IPS-18a (cell line): Measurements from ENCODE around the gene BHLHA9.
"Not testable (repeated sequence)": the region's sequence is repeated elsewhere in the genome, so short reads cannot be mapped to it uniquely, and the experiment has no call there.

ENCODE experiments used
- H3K27ac ChIP-seq: one replicate; pipeline ENCODE4 v1.5.1; 2013; ENCODE audit warnings: low read length
- H3K27me3 ChIP-seq: one replicate; pipeline ENCODE4 v1.6.1; 2013; ENCODE audit warnings: mild to moderate bottlenecking, low read length; ENCODE audit not compliant: control insufficient read depth, insufficient read depth
- H3K36me3 ChIP-seq: one replicate; pipeline ENCODE4 v1.6.1; 2013; ENCODE audit warnings: low read depth, low read length; ENCODE audit not compliant: control insufficient read depth
- H3K4me1 ChIP-seq: one replicate; pipeline ENCODE4 v1.6.1; 2013; ENCODE audit warnings: low read depth, low read length; ENCODE audit not compliant: control insufficient read depth
- H3K4me3 ChIP-seq: one replicate; pipeline ENCODE4 v1.5.1; 2013; ENCODE audit warnings: low read length
- H3K9ac ChIP-seq: one replicate; pipeline ENCODE4 v1.6.1; 2013; ENCODE audit warnings: mild to moderate bottlenecking, low read length, moderate library complexity
- H3K9me3 ChIP-seq: one replicate; pipeline ENCODE4 v1.6.1; 2013; ENCODE audit warnings: low read depth, low read length; ENCODE audit not compliant: control insufficient read depth

Gene BHLHA9

GRCh38 chr17:1304962-1305563, 34.8 kb downstream of the BHLHA9 start:
- Histone ChIP-seq H3K27ac (no peak overlapping the region), H3K4me3 (no peak overlapping the region), H3K36me3 (no peaks in the 10 kb centered on the region), H3K27me3 (no peaks in the 10 kb centered on the region), H3K9ac (no peak overlapping the region), H3K4me1 (no peaks in the 10 kb centered on the region), H3K9me3 (no peaks in the 10 kb centered on the region)

GRCh38 chr17:1307829-1308228, 37.6 kb downstream of the BHLHA9 start:
- H3K9me3 ChIP-seq, H3K4me1 ChIP-seq, H3K36me3 ChIP-seq, H3K4me3 ChIP-seq, H3K9ac ChIP-seq, H3K27me3 ChIP-seq, H3K27ac ChIP-seq: not testable (repeated sequence)

- H3K9ac ChIP-seq: no peak overlapping the region
- H3K27ac ChIP-seq: no peak overlapping the region
- H3K4me3 ChIP-seq: no peak overlapping the region
- H3K4me1 ChIP-seq: no peaks in the 10 kb centered on the region
- H3K36me3 ChIP-seq: no peaks in the 10 kb centered on the region
- H3K27me3 ChIP-seq: no peaks in the 10 kb centered on the region
- H3K9me3 ChIP-seq: no peaks in the 10 kb centered on the region
Measured at GRCh38 chr17:1312261-1312870, 42.1 kb downstream of the BHLHA9 start.

- H3K4me3 ChIP-seq: no peak overlapping the region
- H3K4me1 ChIP-seq: no peaks in the 10 kb centered on the region
- H3K9ac ChIP-seq: no peak overlapping the region
- no peaks in the 10 kb centered on the region for H3K9me3 ChIP-seq
- H3K27ac ChIP-seq: no peak overlapping the region
- H3K36me3 ChIP-seq: no peaks in the 10 kb centered on the region
- no peaks in the 10 kb centered on the region for H3K27me3 ChIP-seq
Measured at GRCh38 chr17:1313270-1314005, 43.2 kb downstream of the BHLHA9 start.

- no peaks in the 10 kb centered on the region for H3K4me1 ChIP-seq
- H3K9ac ChIP-seq: no peak overlapping the region
- H3K9me3 ChIP-seq: no peaks in the 10 kb centered on the region
- H3K4me3 ChIP-seq: no peak overlapping the region
- H3K36me3 ChIP-seq: no peaks in the 10 kb centered on the region
- H3K27me3 ChIP-seq: no peaks in the 10 kb centered on the region
- H3K27ac ChIP-seq: no peak overlapping the region
Measured at GRCh38 chr17:1315409-1315808, 45.2 kb downstream of the BHLHA9 start.

GRCh38 chr17:1315891-1316403, 45.7 kb downstream of the BHLHA9 start:
- Histone ChIP-seq H3K27me3 (no peaks in the 10 kb centered on the region), H3K4me3 (no peak overlapping the region), H3K4me1 (no peaks in the 10 kb centered on the region), H3K9ac (no peak overlapping the region), H3K9me3 (no peaks in the 10 kb centered on the region), H3K27ac (no peak overlapping the region), H3K36me3 (no peaks in the 10 kb centered on the region)
